ENCODE measurements around the gene PRRT1B. TPM values are rescaled to one million over a fixed set of nuclear protein-coding genes. Genes with fewer than 3 reads are reported as not detected.

Gene PRRT1B
- total RNA-seq, 1 experiment from 2014 or later, result 1.2 TPM

DNA sequence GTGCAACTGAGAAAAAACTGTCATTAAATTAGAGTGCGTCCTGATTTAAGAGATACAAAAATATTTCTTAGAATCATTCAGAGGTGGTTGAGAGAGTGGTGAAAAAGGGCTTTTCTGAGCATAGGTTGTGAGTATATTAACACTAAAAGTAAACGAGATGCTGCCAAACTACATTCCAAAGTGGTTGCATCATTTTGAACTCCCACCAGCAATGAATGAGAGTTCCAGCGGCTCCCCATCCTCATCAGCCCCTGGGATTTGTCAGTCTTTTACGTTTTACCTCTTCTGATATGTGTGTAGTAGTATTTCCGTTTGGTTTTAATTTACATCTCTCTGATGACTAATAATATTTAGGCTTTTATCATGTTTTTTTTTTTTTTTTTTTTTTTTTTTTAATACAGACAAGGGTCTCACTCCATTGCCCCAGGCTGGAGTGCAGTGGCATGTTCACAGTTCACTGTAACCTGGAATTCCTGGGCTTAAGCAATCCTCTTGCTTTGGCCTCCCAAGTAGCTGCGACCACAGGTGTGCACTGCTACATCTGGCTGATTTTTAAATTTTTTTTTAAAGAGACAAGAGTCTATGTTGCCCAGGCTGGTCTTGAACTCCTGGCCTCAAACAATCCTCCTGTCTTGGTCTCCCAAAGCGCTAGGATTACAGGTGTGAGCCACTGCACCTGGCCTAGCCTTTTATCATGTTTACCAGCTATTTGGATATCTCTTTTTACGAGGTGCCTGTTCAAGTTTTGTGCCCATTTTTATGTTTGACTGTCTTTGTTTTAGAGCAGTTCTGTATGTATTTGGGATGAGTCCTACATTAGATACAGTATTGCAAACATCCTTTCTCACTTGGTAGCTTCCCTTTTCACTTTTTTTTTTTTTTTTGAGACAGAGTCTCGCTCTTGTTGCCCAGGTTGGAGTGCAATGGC, 17.0 kb downstream of the PRRT1B start:
- ChIA-PET POLR2A (interaction anchor here (0.6 kb wide), 1 partner anchor 9 kb away, joined by 3 read pairs; no protein-coding TSS in a partner anchor), CTCF (interaction anchor here (0.6 to 1.3 kb wide), 5 partner anchors 8 to 193 kb away, joined by 3 read pairs; no protein-coding TSS in a partner anchor)
- no peak overlapping the region for H3K27ac Mint-ChIP-seq
- TF ChIP-seq GABPB1 (CRISPR knock-in tag; IDR thresholded peaks at IDR 0.05) (peak; percentile 53; the same call in 1 of the 2 replicates), ELF4 (CRISPR knock-in tag; IDR thresholded peaks at IDR 0.05; ENCODE audit: low read depth) (no peak), TP53 (CRISPR knock-in tag; IDR thresholded peaks at IDR 0.05) (no peak), ZNF317 (CRISPR knock-in tag; IDR thresholded peaks at IDR 0.05; ENCODE audit: borderline replicate concordance, low read depth) (peak; percentile 90), HMGA2 (CRISPR knock-in tag; IDR thresholded peaks at IDR 0.05) (no peak), NR3C1 (CRISPR knock-in tag; conservative IDR thresholded peaks at IDR 0.05; ENCODE audit: low read depth) (no peak), ZNF121 (CRISPR knock-in tag; IDR thresholded peaks at IDR 0.05) (0 out of 2 replicates have a peak, but pooled peaks have one; percentile 8)
- peaks cover 9% of the 10 kb centered on the region for H3K27me3 Mint-ChIP-seq (ENCODE audit: low read depth)
- H3K9me3 Mint-ChIP-seq, result peaks cover 42% of the 10 kb centered on the region
- H3K4me1 Mint-ChIP-seq, result peaks cover 7% of the 10 kb centered on the region
- ATAC-seq, result no peak
- peaks cover 11% of the 10 kb centered on the region for H3K36me3 Mint-ChIP-seq
- DNase-seq (ENCODE audit: low spot score), result no peak
- no peak overlapping the region for H3K4me3 Mint-ChIP-seq

DNA sequence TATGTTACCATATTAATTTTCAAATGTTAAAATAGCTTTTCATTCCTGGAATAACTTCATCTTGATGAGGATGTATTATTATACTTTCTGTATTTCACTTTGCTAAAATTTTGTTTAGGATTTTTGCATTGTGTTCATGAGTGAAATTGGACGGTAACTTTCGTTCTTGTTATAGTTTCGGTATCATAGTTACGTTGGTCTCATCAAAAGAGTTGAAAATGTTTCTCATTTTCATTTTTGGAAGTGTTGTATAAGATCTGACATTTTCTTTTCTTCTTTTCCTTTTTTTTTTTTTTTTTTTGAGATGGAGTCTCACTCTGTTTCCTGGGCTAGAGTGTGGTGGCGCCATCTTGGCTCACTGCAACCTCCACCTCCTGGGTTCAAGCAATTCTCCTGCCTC, 20.0 kb downstream of the PRRT1B start:
- Mint-ChIP-seq H3K4me3 (no peak overlapping the region), H3K9me3 (peaks cover 38% of the 10 kb centered on the region), H3K36me3 (peaks cover 11% of the 10 kb centered on the region), H3K27ac (no peak overlapping the region), H3K27me3 (ENCODE audit: low read depth) (peaks cover 9% of the 10 kb centered on the region), H3K4me1 (peaks cover 7% of the 10 kb centered on the region)
- no peak for TF ChIP-seq NR1H2 (CRISPR knock-in tag; IDR thresholded peaks at IDR 0.05)
- no peak for TF ChIP-seq NR3C1 (CRISPR knock-in tag; conservative IDR thresholded peaks at IDR 0.05; ENCODE audit: low read depth)
- no peak for TF ChIP-seq FOXJ3 (CRISPR knock-in tag; IDR thresholded peaks at IDR 0.05; ENCODE audit: borderline replicate concordance)
- TF ChIP-seq, protein P1, sequence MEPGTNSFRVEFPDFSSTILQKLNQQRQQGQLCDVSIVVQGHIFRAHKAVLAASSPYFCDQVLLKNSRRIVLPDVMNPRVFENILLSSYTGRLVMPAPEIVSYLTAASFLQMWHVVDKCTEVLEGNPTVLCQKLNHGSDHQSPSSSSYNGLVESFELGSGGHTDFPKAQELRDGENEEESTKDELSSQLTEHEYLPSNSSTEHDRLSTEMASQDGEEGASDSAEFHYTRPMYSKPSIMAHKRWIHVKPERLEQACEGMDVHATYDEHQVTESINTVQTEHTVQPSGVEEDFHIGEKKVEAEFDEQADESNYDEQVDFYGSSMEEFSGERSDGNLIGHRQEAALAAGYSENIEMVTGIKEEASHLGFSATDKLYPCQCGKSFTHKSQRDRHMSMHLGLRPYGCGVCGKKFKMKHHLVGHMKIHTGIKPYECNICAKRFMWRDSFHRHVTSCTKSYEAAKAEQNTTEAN (CRISPR knock-in tag; IDR thresholded peaks at IDR 0.05), result no peak
- no peak for TF ChIP-seq ZNF416 (CRISPR knock-in tag; IDR thresholded peaks at IDR 0.05)
- TF ChIP-seq, protein P2, sequence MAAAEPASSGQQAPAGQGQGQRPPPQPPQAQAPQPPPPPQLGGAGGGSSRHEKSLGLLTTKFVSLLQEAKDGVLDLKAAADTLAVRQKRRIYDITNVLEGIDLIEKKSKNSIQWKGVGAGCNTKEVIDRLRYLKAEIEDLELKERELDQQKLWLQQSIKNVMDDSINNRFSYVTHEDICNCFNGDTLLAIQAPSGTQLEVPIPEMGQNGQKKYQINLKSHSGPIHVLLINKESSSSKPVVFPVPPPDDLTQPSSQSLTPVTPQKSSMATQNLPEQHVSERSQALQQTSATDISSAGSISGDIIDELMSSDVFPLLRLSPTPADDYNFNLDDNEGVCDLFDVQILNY (CRISPR knock-in tag; IDR thresholded peaks at IDR 0.05), result no peak
- no peak for TF ChIP-seq CREB1 (CRISPR knock-in tag; IDR thresholded peaks at IDR 0.05)
- TF ChIP-seq PRRX2 (CRISPR knock-in tag; IDR thresholded peaks at IDR 0.05), result no peak
- TF ChIP-seq MXD4 (CRISPR knock-in tag; IDR thresholded peaks at IDR 0.05; ENCODE audit: borderline replicate concordance), result no peak
- TF ChIP-seq, protein P3, sequence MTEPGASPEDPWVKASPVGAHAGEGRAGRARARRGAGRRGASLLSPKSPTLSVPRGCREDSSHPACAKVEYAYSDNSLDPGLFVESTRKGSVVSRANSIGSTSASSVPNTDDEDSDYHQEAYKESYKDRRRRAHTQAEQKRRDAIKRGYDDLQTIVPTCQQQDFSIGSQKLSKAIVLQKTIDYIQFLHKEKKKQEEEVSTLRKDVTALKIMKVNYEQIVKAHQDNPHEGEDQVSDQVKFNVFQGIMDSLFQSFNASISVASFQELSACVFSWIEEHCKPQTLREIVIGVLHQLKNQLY (CRISPR knock-in tag; IDR thresholded peaks at IDR 0.05), result no peak
- TF ChIP-seq SMAD3 (CRISPR knock-in tag; IDR thresholded peaks at IDR 0.05; ENCODE audit: borderline replicate concordance), result no peak
- ChIA-PET CTCF (no interaction called here), POLR2A (no interaction called here)
- no peak for ATAC-seq
- no peak for DNase-seq (ENCODE audit: low spot score)

DNA sequence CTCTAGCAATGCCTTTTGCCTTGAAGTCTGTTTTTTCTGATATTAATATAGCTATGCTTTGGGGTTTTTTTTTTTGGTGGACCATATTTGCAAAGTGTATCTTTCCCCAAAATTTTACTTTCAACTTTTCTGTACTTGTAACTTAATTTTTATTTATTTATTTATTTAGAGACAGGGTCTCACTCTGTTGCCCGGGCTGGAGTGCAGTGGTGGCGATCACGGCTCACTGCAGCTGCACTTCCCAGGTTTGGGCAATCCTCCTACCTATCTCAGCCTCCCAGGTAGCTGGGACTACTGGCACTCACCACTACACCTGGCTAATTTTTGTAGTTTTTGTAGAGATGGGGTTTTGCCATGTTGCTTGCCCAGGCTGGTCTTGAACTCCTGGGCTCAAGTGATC, 20.8 kb downstream of the PRRT1B start:
- peaks cover 11% of the 10 kb centered on the region for H3K36me3 Mint-ChIP-seq
- TF ChIP-seq GTF2I (CRISPR knock-in tag; conservative IDR thresholded peaks at IDR 0.05) (no peak), EMX1 (CRISPR knock-in tag; IDR thresholded peaks at IDR 0.05) (no peak), JAZF1 (CRISPR knock-in tag; IDR thresholded peaks at IDR 0.05) (no peak), FOXK1 (CRISPR knock-in tag; IDR thresholded peaks at IDR 0.05) (no peak)
- TF ChIP-seq, protein P4, sequence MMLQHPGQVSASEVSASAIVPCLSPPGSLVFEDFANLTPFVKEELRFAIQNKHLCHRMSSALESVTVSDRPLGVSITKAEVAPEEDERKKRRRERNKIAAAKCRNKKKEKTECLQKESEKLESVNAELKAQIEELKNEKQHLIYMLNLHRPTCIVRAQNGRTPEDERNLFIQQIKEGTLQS (CRISPR knock-in tag; conservative IDR thresholded peaks at IDR 0.05), result no peak
- peaks cover 9% of the 10 kb centered on the region for H3K27me3 Mint-ChIP-seq (ENCODE audit: low read depth)
- H3K9me3 Mint-ChIP-seq, result peaks cover 33% of the 10 kb centered on the region
- DNase-seq (ENCODE audit: low spot score) (no peak), ATAC-seq (no peak)
- H3K27ac Mint-ChIP-seq, result no peak overlapping the region
- H3K4me1 Mint-ChIP-seq, result peaks cover 7% of the 10 kb centered on the region
- CTCF ChIA-PET, result no interaction called here
- POLR2A ChIA-PET, result no interaction called here
- H3K4me3 Mint-ChIP-seq, result no peak overlapping the region
